ENCODE data around the gene DPP6.

Gene DPP6

GRCh38 chr7:154855366-154855765, 803.2 kb downstream of the DPP6 start:
- Histone ChIP-seq H3K9ac (ENCODE audit: insufficient read length) (no peak overlapping the region), H3K27ac (no peak overlapping the region), H3K9me3 (ENCODE audit: low read depth, low read length) (no peaks in the 10 kb centered on the region), H3K4me3 (no peak overlapping the region), H3K36me3 (ENCODE audit: insufficient read depth, low read length) (no peaks in the 10 kb centered on the region)
- TF ChIP-seq POLR2AphosphoS5 (IDR thresholded peaks at IDR 0.05; ENCODE audit: borderline replicate concordance, low read depth, low read length) (no peak), EZH2 (IDR thresholded peaks at IDR 0.05) (no peak), FOXP2 (optimal IDR thresholded peaks at IDR 0.05; ENCODE audit: control extremely low read depth, extremely low read length, insufficient read depth) (no peak)
- no peak for DNase-seq (ENCODE audit: low read depth, low spot score)

GRCh38 chr7:154856733-154857132, 804.5 kb downstream of the DPP6 start:
- no peaks in the 10 kb centered on the region for H3K36me3 ChIP-seq (ENCODE audit: insufficient read depth, low read length)
- no peak overlapping the region for H3K4me3 ChIP-seq
- H3K27ac ChIP-seq = no peak overlapping the region
- DNase-seq (ENCODE audit: low read depth, low spot score) = no peak
- H3K9ac ChIP-seq (ENCODE audit: insufficient read length) = no peak overlapping the region
- TF ChIP-seq FOXP2 (optimal IDR thresholded peaks at IDR 0.05; ENCODE audit: control extremely low read depth, extremely low read length, insufficient read depth) (no peak), EZH2 (IDR thresholded peaks at IDR 0.05) (no peak), POLR2AphosphoS5 (IDR thresholded peaks at IDR 0.05; ENCODE audit: borderline replicate concordance, low read depth, low read length) (no peak)
- H3K9me3 ChIP-seq (ENCODE audit: low read depth, low read length) = no peaks in the 10 kb centered on the region

GRCh38 chr7:154857240-154857639, 805.0 kb downstream of the DPP6 start:
- Histone ChIP-seq H3K36me3 (ENCODE audit: insufficient read depth, low read length) (no peaks in the 10 kb centered on the region), H3K27ac (no peak overlapping the region), H3K9ac (ENCODE audit: insufficient read length) (no peak overlapping the region), H3K9me3 (ENCODE audit: low read depth, low read length) (no peaks in the 10 kb centered on the region), H3K4me3 (no peak overlapping the region)
- no peak for DNase-seq (ENCODE audit: low read depth, low spot score)
- TF ChIP-seq POLR2AphosphoS5 (IDR thresholded peaks at IDR 0.05; ENCODE audit: borderline replicate concordance, low read depth, low read length) (no peak), FOXP2 (optimal IDR thresholded peaks at IDR 0.05; ENCODE audit: control extremely low read depth, extremely low read length, insufficient read depth) (no peak), EZH2 (IDR thresholded peaks at IDR 0.05) (no peak)

DNA sequence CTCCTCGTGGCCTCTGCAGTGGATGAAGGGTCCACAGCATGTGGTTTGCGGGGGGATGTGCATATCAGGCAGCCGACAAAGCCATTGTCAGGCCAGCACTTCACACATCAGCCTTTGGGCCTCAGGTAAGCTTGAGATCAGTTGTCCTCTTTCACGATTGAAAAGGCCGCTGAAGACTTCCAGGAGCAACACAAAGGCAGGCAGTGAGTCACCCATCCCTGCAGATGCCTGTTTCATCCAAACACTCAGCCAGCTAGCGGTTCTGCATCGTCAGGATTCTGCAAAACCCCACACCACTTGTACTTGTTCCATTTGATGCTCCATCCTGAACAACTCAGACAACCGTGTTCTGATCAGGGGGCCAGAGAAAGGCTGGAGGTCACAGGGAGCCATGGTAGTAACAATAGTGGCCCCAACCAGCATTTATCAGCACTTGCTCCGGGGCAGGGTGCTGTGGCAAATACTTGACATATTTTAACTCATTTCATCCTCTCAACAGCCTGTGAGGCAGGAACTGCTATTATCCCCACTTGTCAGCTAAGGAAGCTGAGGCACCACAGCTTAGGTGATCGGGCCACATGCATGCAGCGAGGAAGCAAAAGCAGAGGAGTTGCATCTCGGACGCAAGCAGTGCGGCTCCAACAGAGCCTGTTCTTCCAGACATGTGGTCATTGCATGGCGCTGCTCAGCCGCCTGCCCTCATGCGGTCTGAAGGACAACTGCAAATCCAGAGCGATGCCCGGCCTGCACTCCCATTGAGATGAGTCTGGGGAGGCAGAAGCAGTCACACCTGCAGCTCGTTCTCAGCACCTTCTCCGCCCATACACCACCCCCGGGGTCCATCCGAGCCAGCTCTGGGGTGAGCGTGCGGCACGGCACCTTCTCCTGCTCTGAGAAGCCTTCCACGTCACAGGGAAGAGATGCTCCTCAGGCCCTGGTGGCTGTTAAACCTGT, 805.8 kb downstream of the DPP6 start:
- no peak for TF ChIP-seq FOXP2 (optimal IDR thresholded peaks at IDR 0.05; ENCODE audit: control extremely low read depth, extremely low read length, insufficient read depth)
- no peak for TF ChIP-seq POLR2AphosphoS5 (IDR thresholded peaks at IDR 0.05; ENCODE audit: borderline replicate concordance, low read depth, low read length)
- no peak for TF ChIP-seq EZH2 (IDR thresholded peaks at IDR 0.05)
- no peak overlapping the region for H3K9ac ChIP-seq (ENCODE audit: insufficient read length)
- no peak for DNase-seq (ENCODE audit: low read depth, low spot score)
- H3K4me3 ChIP-seq = no peak overlapping the region
- no peak overlapping the region for H3K27ac ChIP-seq
- H3K9me3 ChIP-seq (ENCODE audit: low read depth, low read length) = no peaks in the 10 kb centered on the region
- H3K36me3 ChIP-seq (ENCODE audit: insufficient read depth, low read length) = no peaks in the 10 kb centered on the region

GRCh38 chr7:154858836-154859537, 806.8 kb downstream of the DPP6 start:
- no peaks in the 10 kb centered on the region for H3K9me3 ChIP-seq (ENCODE audit: low read depth, low read length)
- DNase-seq (ENCODE audit: low read depth, low spot score) = no peak
- no peak for TF ChIP-seq POLR2AphosphoS5 (IDR thresholded peaks at IDR 0.05; ENCODE audit: borderline replicate concordance, low read depth, low read length)
- peak; percentile 33 for TF ChIP-seq EZH2 (IDR thresholded peaks at IDR 0.05)

DNA sequence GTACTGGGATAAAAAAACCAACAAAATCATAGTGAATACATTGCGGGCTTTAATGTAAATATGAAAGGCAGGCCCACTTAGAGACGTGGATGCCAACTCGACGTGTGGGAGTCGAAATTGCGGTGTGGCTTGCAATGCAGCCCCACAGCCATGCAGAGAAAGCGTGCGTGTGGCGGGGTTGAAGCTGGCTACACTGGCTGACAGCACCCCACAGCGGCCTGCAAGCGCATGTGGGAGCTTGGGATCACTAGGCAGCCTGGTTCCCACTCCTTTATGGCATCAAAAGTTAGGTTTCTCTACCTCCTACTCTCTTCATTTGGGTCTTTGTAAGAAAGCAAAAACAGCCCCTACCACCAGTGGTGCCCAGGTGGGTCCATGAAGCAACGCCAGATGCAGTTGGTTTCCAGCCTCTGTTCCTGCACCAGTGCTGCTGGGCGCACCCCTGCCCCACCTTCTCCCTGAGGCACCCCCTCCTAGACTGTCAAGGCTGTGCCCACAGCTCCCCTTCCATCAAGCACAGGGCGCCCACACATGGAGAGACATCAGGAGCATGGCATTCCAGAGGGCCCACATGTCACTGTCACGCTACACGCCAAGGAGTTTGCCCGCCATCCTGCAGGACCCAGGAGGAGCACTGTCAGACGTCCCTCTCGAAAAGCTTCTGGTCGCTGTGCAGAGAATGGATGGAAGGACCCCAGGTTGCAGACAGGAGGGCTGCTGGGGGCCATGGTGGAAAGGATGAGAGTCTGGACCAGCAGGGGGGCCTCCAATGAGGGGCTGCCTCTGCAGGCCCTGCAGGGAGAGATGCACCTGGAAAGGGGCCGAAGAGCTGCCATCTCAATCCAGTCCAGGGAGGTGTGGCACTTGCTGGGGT, 807.8 kb downstream of the DPP6 start:
- no peaks in the 10 kb centered on the region for H3K36me3 ChIP-seq (ENCODE audit: insufficient read depth, low read length)
- H3K27ac ChIP-seq = no peak overlapping the region
- no peak for TF ChIP-seq FOXP2 (optimal IDR thresholded peaks at IDR 0.05; ENCODE audit: control extremely low read depth, extremely low read length, insufficient read depth)
- no peak for TF ChIP-seq EZH2 (IDR thresholded peaks at IDR 0.05)
- no peak for TF ChIP-seq POLR2AphosphoS5 (IDR thresholded peaks at IDR 0.05; ENCODE audit: borderline replicate concordance, low read depth, low read length)

More at GRCh38 chr7:154858836-154859537, 806.8 kb downstream of the DPP6 start:
- Histone ChIP-seq H3K36me3 (ENCODE audit: insufficient read depth, low read length) (no peaks in the 10 kb centered on the region), H3K4me3 (no peak overlapping the region), H3K9ac (ENCODE audit: insufficient read length) (no peak overlapping the region), H3K27ac (no peak overlapping the region)

DNA sequence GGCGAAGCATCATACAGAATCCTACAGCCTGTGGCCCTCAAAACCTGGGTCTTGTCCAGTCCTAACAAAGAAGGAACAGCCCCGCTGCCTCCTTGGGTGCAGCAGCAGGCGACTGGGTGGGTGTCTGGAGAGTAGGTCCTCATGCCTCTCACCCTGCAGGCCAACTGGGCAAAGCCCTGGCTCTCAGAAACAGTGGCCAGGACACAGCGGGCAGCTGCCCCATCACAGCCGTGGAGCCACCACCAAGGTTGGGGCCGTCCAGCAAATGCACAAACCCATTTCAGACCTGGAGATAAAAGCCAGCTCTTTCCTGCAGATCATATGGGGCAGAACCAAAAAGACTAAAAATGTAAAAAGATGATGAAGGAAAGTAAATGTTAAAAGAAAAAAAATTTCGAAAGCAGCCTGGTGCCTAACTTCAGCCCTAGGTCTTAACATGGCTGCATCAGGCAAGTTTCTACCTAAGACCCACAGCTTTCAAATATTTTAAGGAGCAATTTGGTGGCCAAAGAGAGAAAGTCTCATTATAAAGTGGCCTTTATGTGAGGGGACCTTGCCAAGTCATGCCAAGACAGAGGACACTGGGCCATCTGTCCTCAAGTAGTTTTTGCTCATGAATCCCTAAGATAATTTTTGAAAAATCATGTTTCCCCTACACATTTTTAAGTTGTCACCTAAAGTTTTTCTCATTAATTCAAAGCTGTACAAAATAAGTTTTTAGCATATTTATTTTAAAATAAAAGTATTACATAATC, 808.6 kb downstream of the DPP6 start:
- H3K9me3 ChIP-seq (ENCODE audit: low read depth, low read length) = no peaks in the 10 kb centered on the region
- no peak for TF ChIP-seq EZH2 (IDR thresholded peaks at IDR 0.05)
- TF ChIP-seq POLR2AphosphoS5 (IDR thresholded peaks at IDR 0.05; ENCODE audit: borderline replicate concordance, low read depth, low read length) = no peak
- TF ChIP-seq FOXP2 (optimal IDR thresholded peaks at IDR 0.05; ENCODE audit: control extremely low read depth, extremely low read length, insufficient read depth) = no peak
- no peak overlapping the region for H3K9ac ChIP-seq (ENCODE audit: insufficient read length)
- no peak overlapping the region for H3K4me3 ChIP-seq
- no peak for DNase-seq (ENCODE audit: low read depth, low spot score)
- H3K27ac ChIP-seq = no peak overlapping the region
- no peaks in the 10 kb centered on the region for H3K36me3 ChIP-seq (ENCODE audit: insufficient read depth, low read length)

More for the DNA sequence above, 807.8 kb downstream of the DPP6 start:
- H3K4me3 ChIP-seq = no peak overlapping the region
- no peak for DNase-seq (ENCODE audit: low read depth, low spot score)
- H3K9me3 ChIP-seq (ENCODE audit: low read depth, low read length) = no peaks in the 10 kb centered on the region
- no peak overlapping the region for H3K9ac ChIP-seq (ENCODE audit: insufficient read length)
